Measurements from ENCODE around the gene MCM9.

Gene MCM9

GRCh38 chr6:118905084-118905483, 29.9 kb downstream of the MCM9 start:
- TF ChIP-seq FOXP2 (optimal IDR thresholded peaks at IDR 0.05; ENCODE audit: borderline replicate concordance, extremely low read depth, extremely low read length, insufficient read depth): no peak
- no peak for TF ChIP-seq POLR2AphosphoS5 (IDR thresholded peaks at IDR 0.05; ENCODE audit: low read depth, low read length)
- TF ChIP-seq REST (IDR thresholded peaks at IDR 0.05; ENCODE audit: insufficient read depth in 1 of 2, low read depth in 2 of 2, low read length in 2 of 2): no peak
- TF ChIP-seq TAF1 (IDR thresholded peaks at IDR 0.05; ENCODE audit: borderline replicate concordance, insufficient read depth, low read length): no peak
- no peak for TF ChIP-seq SIN3A (IDR thresholded peaks at IDR 0.05; ENCODE audit: borderline replicate concordance, insufficient read depth, low read length)

- TF ChIP-seq SIN3A (IDR thresholded peaks at IDR 0.05; ENCODE audit: borderline replicate concordance, insufficient read depth, low read length) (no peak), TAF1 (IDR thresholded peaks at IDR 0.05; ENCODE audit: borderline replicate concordance, insufficient read depth, low read length) (no peak), FOXP2 (optimal IDR thresholded peaks at IDR 0.05; ENCODE audit: borderline replicate concordance, extremely low read depth, extremely low read length, insufficient read depth) (no peak), REST (IDR thresholded peaks at IDR 0.05; ENCODE audit: insufficient read depth in 1 of 2, low read depth in 2 of 2, low read length in 2 of 2) (no peak), POLR2AphosphoS5 (IDR thresholded peaks at IDR 0.05; ENCODE audit: low read depth, low read length) (no peak)
These were observed 31.3 kb downstream of the MCM9 start for GRCh38 chr6:118903691-118904090.

GRCh38 chr6:118903138-118903537, 31.8 kb downstream of the MCM9 start:
- no peak for TF ChIP-seq REST (IDR thresholded peaks at IDR 0.05; ENCODE audit: insufficient read depth in 1 of 2, low read depth in 2 of 2, low read length in 2 of 2)
- TF ChIP-seq FOXP2 (optimal IDR thresholded peaks at IDR 0.05; ENCODE audit: borderline replicate concordance, extremely low read depth, extremely low read length, insufficient read depth): no peak
- no peak for TF ChIP-seq SIN3A (IDR thresholded peaks at IDR 0.05; ENCODE audit: borderline replicate concordance, insufficient read depth, low read length)
- TF ChIP-seq TAF1 (IDR thresholded peaks at IDR 0.05; ENCODE audit: borderline replicate concordance, insufficient read depth, low read length): no peak
- no peak for TF ChIP-seq POLR2AphosphoS5 (IDR thresholded peaks at IDR 0.05; ENCODE audit: low read depth, low read length)

- no peak for TF ChIP-seq SIN3A (IDR thresholded peaks at IDR 0.05; ENCODE audit: borderline replicate concordance, insufficient read depth, low read length)
- TF ChIP-seq FOXP2 (optimal IDR thresholded peaks at IDR 0.05; ENCODE audit: borderline replicate concordance, extremely low read depth, extremely low read length, insufficient read depth): no peak
- no peak for TF ChIP-seq TAF1 (IDR thresholded peaks at IDR 0.05; ENCODE audit: borderline replicate concordance, insufficient read depth, low read length)
- no peak for TF ChIP-seq POLR2AphosphoS5 (IDR thresholded peaks at IDR 0.05; ENCODE audit: low read depth, low read length)
- no peak for TF ChIP-seq REST (IDR thresholded peaks at IDR 0.05; ENCODE audit: insufficient read depth in 1 of 2, low read depth in 2 of 2, low read length in 2 of 2)
These were observed 32.2 kb downstream of the MCM9 start for GRCh38 chr6:118902726-118903125.

- TF ChIP-seq SIN3A (IDR thresholded peaks at IDR 0.05; ENCODE audit: borderline replicate concordance, insufficient read depth, low read length) (no peak), FOXP2 (optimal IDR thresholded peaks at IDR 0.05; ENCODE audit: borderline replicate concordance, extremely low read depth, extremely low read length, insufficient read depth) (no peak), REST (IDR thresholded peaks at IDR 0.05; ENCODE audit: insufficient read depth in 1 of 2, low read depth in 2 of 2, low read length in 2 of 2) (no peak), TAF1 (IDR thresholded peaks at IDR 0.05; ENCODE audit: borderline replicate concordance, insufficient read depth, low read length) (no peak), POLR2AphosphoS5 (IDR thresholded peaks at IDR 0.05; ENCODE audit: low read depth, low read length) (no peak)
These were observed 35.0 kb downstream of the MCM9 start for GRCh38 chr6:118899948-118900347.
